HG03108 (cell line): ENCODE measurements around the gene MEGF11.
"Not testable (repeated sequence)": the region's sequence is repeated elsewhere in the genome, so short reads cannot be mapped to it uniquely, and the experiment has no call there.

ENCODE experiments used
- ATAC-seq: cut with Tn5 transposase; IDR thresholded peaks from one replicate; pipeline ENCODE4 v1.9.1; 2021; ENCODE audit warnings: moderate library complexity; ENCODE audit not compliant: unreplicated experiment

Gene MEGF11

DNA sequence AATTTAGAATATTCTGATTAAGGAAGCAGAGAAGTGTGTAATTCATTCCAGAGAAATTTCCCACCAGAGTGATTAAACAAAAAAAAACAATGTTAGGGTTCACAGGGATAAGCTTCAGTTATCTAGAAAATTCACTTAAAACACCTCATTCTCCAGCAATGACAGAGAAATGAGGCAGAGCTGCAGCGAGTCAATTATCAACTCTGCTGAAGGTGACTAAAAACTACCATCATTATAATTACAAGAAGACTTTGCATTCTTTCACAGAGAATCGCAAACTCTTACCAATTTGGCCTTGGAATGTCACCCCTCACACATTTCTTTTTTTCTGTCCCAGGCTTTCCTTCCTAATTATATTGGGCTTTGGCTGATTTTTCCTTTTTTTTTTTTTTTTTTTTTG lies 267.1 kb downstream of the MEGF11 start:
- ATAC-seq: no peak

DNA sequence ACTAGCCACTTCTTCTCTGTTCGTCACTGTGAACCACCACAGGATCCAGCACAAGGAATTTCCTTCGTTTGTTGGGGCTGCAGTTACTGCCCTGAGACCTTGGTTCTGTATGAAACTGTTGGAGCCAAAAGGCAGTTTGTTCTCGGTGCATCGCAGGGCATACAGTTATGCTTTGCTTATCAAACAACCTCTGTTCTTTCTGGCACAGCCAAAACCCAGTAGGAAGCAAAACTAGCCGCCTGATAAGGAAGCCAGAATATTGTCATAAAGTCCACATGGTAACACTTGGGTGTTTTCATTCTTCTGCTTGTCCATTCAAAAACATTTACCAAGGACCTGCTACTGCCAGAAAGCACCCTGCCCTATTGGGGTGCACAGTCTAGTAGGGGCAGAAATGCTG lies 268.2 kb downstream of the MEGF11 start:
- ATAC-seq: no peak

DNA sequence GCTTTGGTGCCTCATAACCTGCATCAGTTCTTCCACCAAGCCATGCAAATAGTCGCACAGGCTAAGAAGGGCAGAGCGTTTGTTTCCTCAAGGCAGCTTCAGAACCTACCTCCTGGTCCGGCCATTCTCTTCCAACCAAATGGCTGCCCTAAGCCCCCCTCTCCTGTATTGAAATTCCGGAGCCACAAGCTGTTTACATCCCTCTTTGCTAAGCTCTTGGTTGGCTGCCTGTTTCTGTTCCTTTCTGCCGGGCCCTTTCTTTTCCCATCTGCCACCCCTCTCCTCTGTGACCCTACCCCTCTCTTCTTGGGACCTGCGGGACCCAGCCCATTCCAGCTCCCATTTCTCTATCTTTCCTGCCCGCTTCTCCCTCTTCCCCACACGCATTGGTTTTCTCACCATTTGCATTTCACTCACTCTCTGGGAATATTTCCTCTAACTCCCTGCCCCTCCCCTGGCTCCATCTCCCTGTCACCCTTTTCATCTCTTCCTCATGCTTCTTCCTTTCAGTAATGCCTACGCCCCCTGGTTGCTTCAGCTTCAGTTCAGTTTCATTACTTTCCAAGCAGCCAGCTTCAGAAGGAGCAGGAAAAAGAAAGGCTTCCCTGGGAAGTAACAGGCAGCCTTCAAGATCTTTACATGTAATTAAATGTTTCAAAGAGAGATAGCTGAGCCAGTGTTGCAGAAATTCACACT lies 270.8 kb downstream of the MEGF11 start:
- ATAC-seq: no peak

DNA sequence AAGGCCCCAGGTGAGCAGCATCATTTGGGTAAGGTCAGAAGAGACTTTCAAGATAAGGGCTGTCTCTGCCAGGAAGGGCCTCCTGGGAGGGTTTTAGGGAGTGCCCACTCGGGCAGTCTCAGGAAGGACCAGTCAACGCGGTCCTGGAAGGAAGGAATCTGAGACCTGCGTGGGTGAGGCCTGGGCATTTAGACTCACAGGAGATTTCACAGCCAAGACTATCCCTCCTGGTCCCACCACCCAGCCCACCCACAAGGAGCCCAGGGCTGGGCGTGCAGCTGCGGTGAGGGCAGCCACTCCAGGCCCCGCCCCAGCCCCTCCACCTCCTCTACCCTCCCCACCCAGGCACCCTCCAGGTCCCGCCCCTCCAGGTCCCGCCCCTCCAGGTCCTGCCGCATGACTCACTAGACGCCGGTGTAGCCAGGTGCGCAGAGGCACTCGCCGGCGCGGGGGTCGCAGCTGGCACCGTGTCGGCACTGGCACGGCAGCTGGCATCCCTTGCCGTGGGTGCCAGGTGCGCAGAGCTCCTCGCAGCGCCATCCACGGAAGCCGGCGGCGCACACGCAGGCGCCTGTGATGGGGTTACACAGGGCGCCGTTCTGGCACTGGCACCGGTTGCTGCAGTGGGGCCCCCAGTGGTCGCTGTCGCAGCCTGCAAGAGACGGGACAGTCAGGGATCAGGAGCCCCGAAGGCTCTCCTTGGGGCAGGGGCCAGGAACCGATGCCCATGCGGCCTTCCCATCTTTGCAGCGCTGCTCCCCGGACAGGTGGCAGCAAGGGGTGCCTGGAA lies 271.5 kb downstream of the MEGF11 start:
- ATAC-seq: peak; percentile 76

DNA sequence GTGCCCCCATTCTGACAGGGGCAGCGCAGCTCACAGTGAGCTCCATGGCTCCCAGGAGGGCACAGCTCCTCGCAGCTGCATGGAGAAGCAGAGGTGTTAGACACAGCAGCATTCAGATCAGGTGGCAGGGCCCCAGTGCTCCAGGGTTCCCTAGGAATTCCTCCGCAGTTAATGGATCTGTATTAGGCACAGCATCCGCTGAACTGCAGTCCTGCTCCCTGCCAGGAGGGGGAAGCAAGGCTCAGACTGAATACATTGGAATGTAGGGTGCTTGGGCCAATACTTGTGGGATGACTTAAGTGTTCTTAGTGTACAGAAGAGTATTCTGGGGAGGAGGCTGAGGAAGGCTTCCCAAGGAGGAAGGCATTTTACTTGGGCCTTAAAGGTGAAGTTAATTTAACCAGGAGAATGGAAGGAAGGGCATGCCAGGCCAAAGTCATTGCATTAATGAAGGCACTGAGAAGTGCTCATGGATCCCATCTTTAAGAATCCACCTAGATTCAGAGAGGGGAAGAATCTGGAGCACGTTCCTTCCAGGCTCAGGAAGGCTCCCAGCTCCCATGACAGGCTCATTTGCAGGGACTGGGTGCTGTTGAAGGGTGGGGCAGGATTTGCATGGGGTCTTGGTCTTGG lies 272.6 kb downstream of the MEGF11 start:
- ATAC-seq: no peak

DNA sequence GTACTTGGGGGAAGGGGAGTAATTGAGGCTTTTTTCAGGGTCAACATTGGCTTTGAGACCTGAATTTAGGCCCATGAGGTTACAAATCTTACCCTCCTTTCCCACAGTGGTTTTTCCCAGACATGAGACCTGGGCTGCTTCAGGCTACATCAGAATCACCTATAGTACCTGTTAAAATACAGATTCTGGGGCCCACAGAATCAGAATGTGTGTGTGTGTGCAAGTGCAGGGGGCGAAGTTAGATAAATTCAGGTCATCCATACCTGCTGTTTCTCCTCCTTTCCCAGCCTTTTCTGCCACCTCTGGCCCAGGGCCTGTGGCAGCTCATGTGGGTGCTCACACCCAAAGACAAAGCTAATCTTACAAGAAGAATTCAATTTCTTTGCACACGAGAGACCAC lies 273.7 kb downstream of the MEGF11 start:
- no peak for ATAC-seq

DNA sequence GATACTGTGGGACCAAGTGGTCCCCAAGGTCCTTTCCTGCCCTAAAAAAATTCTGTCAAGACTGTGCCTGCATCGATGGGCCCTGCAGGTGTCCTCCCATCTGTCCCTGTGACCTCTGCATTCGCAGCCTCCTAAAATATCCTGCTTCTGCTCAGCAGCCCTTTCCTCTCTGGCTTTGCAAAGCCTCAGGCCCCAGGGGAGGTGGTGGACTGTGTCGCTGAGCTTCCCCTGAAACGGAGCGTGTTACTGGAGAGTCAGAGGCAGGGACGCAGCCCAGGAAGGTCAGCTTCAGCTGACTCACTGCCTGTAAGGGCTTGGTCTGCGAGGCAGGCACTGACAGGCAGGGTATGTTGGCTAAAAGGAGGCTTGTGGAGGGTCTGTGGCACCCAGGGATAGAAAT lies 274.2 kb downstream of the MEGF11 start:
- no peak for ATAC-seq

DNA sequence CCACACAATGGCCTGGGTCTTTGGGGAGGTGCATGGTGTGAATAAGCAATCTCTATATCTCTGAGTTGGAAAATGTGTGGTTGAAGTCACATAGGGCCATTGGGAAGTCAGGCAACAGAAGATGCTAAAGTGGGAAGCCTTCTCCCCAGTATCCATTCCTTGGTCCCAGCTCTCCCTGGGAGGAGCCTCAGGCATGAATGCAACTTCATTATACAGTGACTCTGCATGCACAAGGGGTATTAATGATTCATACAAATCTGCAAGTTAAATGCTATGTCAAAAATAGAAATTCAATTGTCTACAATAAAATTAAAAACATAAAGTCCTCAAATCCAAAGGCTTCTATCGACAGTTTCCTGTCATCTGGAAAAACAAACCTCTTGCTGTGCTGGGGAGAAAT lies 275.4 kb downstream of the MEGF11 start:
- no peak for ATAC-seq

DNA sequence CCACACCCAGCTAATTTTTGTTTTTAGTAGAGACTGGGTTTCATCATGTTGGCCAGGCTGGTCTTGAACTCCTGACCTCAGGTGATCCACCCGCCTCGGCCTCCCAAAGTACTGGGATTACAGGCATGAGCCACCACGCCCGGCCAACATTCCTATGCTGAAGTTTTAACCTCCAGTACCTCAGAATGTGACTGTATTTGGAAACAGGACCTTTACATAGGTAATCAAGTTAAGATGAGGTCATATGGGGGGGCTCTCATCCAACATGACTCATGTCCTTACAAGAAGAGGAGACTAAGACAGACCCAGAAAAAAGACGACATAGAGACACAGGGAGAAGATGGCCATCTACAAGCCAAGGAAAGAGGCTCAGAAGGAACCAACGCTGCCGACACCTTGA lies 277.4 kb downstream of the MEGF11 start:
- ATAC-seq: not testable (repeated sequence)

DNA sequence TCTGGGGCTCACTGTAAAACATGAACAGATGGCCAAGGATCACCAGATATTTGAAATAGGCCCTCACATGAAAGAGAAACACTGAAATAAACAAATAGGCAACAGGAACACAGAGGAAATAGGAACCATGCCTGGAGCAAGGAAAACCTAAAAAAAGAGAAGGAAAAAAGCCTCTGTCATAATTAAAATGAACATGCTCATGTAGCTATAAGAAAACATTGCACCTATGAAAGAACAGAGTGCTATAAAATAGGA lies 281.9 kb downstream of the MEGF11 start:
- no peak for ATAC-seq

DNA sequence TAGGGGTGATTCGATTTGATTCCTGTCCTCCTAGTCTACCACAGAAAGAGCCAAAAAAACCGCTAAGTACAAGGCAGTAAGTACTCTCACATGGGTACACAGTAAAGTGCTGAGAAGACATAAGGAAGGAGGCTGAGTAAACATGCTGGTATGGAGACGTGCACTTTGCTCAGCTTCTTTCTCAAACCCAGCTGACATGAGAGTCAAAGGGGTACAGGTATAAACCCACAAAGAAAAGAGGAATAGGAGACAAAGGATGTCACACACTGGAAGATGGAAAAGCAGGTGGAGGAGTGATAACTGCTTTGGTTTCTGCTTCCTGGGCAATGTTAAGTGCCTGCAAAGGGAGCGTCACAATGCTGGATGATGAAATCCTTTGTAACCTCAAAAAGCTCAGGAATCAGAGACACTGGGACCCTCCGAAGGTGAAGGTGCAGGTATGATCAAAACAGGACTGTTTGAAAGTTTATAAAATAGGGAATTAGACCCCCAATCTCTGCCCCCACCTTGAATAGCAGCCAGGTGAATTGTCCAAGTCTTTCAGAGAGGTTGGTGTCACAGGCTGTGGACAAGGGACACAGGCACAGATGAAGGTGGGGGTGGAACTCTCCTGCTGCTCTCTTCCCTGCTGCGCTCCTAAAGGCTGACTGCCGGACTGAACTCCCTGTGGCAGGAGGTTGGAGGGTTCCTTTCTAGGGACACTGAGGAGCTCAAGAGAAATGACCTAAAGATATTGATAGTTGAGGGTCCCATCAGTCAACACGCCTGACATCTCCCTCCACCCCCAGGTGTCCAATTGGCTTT lies 282.4 kb downstream of the MEGF11 start:
- no peak for ATAC-seq

DNA sequence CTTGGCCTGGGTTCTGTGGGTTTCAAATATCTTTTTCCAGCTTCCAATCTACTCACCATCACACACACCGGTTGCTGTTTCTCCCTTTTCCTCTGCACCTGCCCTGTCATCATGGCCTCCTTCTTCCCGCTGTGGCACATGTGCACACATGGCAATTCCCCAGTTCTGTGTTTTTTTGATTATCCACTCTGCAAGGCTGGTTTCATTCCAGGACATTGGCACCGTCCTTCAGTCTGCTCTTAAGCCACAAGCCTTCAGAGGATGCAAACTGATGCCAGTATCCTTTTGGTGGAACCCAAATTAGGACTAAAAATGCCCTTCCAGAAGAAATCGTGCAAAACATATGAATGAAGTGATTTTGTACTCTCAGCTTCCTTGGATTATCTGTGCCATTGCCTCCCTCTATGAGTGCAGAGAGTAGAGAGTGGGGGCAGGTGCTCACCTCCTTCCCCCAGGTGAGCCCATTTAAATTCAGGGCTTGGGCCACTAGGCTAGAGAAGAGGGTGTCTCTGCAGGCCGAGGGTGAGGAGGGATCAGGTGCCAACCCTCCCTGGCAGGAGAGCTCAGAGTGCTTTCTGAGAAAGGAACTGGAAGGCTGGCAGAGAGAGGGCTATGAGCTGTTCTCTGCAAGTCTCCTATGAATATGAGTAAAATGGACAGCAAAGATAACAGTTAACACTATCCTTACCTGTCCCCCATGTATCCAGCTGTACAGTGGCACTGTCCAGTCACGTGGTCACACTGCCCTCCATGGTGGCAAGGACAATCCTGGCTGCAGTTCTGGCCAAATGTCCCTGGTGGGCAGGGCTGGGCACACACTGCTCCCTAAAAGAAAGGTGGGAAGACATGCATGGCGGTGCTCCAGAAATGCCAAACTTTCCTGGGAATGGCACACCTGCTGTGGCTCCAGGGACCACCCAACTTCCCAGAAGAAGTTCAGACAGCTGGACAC lies 283.4 kb downstream of the MEGF11 start:
- no peak for ATAC-seq

DNA sequence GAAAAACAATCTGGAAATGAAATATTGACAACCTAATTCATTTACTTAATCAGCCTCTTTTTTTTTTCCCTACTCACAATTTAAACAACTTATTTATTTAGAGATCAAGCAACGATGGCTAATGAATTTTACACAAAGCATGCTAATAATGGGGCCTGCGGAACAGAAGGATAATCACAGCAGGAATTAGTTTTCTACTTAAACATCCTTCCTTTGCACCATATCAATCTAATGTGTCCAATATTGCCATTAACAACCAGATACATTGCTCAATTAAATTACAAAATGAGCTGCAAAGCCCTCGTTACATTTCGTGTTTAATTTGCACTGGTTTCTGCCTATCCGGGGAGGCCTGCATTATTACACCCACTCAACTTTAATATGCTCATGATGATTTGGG lies 285.0 kb downstream of the MEGF11 start:
- ATAC-seq: no peak

DNA sequence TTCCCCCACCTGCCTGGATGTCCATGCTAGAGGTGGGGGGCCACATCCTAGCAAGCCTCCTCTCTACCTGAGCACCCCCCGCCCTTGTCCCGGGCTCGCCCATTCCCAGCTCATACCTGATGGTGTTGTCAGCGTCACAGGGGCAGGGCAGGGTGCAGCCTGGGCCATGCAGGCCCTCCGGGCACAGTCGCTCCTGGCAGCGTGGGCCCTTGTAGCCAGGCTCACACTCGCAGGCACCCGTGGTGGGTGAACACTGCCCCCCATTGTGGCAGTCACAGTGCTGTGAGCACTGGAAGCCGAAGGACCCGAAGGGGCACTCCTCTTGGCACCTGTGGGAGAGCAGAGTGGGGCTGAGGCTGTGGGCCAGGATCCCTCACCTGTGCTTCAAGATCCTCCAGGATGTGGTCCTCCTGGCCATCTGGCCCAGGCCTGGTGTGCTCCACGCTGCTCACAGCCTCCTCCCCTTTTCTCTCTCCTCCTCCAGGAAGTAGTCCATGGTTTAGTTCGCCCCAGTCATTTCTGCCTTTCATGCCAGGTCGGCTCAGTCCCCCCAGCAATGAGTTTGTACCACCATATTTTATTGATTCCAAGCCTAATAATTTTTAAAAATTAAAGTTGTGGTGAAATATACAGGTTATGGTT lies 288.6 kb downstream of the MEGF11 start:
- ATAC-seq: no peak

DNA sequence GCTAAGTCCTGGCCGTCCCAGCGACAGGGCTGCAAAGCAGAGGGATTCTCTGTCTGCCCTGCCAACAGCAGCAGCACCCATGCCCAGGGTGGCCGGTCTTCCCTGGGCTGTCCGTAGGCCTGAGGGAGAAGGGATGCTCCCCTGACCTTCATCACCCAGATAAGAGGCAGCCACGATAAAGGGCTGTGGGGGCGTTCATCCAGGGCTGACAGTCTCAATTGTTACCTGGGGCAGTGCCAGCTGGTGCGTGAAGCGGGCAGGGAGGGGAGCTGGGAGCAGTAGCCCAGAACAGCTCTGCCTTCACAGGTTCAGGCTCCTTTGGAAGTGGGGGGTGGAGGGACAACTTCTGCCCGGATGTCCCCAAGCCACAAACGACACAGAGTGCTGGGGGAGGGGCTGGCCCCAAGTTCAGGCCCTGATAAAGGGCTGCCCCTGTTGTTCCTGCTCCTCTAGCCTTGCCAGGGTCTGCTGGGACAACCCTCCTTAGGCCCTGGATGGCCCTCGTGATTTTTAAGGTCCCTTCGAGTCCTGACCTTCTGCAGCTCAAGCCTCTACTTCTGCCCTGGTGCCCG lies 289.6 kb downstream of the MEGF11 start:
- ATAC-seq: no peak

DNA sequence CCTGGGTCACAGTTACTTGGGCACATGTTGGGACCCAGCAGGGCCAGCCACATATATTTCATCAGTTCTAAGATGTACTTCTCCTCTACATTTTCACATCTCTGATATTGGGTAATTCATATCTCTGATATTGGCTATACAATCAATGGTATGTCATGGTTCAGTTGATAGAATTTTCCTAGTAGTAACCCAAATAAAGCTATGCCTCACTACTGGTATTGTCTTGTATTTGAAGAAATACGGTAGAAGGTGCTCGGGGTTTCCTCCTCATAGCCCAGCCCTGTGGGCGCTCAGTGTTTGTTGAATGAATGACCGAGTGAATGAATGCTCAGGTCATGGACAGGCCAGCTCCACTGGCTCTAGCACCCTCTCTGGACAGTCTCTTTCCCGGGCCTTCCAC lies 290.2 kb downstream of the MEGF11 start:
- no peak for ATAC-seq

DNA sequence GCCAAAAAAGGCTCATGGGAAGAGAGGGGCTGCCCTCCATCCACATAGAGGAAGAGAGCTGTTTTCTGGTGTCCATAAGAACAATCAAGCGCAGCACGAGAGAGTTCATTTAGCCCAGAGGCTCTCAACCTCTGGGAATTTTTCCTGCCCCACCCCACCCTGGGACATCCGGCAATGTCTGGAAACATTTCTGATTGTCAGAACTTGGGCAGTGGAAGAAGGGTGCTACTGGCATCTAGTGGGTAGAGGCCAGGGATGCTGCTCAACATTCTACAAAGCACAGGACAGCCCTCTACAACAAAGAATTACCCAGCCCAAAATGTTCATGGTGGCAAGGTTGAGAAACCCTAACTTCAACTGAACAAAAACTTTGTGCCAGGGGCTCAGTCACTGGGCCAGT lies 291.4 kb downstream of the MEGF11 start:
- no peak for ATAC-seq

DNA sequence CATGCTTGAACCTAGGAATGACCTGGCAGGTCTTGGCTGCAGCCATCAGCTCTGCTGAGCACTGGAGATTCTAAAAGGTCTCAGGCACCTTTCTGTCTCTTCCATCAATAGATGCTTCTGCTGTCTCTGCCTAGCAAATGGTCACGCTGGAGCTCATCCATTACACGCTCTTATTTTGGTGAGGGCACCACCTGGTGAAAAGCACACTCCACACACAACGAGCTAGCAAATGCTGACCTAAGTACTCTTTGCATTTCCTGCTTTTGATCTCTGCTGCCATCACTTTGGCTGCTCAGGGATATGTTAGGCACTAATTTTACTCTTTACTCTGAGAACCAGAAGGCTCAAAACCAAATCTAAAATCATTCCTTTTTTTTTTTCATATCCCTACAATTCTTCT lies 293.0 kb downstream of the MEGF11 start:
- ATAC-seq: no peak

DNA sequence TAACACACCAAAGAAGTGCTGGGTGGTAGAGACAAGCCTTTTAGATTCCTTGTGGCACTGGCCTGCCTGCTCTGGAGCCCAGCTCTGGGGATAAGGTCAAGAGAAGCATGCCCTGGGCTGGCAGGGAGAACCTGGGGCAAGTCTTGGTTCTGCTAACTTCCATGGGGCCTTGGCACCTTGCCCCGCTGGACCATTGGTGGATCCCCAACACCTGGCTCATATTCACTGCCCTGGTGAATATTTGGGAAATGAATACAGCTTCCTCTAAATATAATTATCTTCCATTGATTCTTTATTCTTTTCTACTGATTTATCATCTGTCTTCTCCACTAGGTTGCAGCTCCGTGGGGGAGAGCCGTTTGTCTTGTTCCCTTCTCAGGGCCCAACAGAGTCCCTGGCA lies 294.7 kb downstream of the MEGF11 start:
- no peak for ATAC-seq

DNA sequence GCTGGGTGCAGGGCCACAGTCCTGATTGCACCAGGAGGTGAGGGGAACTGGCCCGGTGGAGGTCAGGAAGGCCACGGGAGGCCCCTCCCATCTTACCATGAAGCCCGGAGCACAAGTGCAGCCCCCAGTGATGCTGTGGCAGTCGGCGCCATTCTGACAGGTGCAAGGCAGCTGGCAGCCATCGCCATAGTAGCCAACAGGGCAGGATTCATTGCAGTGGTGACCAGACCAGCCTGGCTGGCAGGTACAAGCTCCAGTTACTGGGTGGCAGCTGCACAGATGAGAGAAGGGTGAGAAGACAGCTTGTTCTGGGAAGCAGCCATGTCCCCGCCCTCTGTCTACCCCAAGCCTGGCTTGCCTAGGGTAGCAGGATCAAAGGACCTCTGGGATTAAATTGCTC lies 296.1 kb downstream of the MEGF11 start:
- no peak for ATAC-seq
